Brain microvascular endothelial cell (primary cell): ENCODE results near the gene TBPL2.

Source experiments
- DNase-seq: peaks from one replicate; pipeline ENCODE4 v3.0.0-alpha.2; 2020
- H3K27ac ChIP-seq: fragments of 250-450 bp; sonication (Bioruptor Pico); 2 replicates; pipeline ENCODE4 v1.5.1; 2020; ENCODE audit warnings: mild to moderate bottlenecking, moderate library complexity
- H3K27me3 ChIP-seq: fragments of 250-450 bp; sonication (Bioruptor Pico); replicated peaks from 2 replicates; pipeline ENCODE4 v1.5.1; 2020; ENCODE audit warnings: mild to moderate bottlenecking
- H3K36me3 ChIP-seq: fragments of 250-450 bp; sonication (Bioruptor Pico); replicated peaks from 2 replicates; pipeline ENCODE4 v1.5.1; 2020; ENCODE audit warnings: mild to moderate bottlenecking
- H3K4me3 ChIP-seq: 2 replicates; pipeline ENCODE4 v1.5.1; 2011; ENCODE audit warnings: low read depth, mild to moderate bottlenecking, control low read depth, low read length, moderate library complexity
- CTCF ChIP-seq: IDR thresholded peaks from 2 replicates; pipeline ENCODE4 v1.5.1; 2011; ENCODE audit warnings: low read depth, mild to moderate bottlenecking, moderate library complexity, low read length, control low read depth, inconsistent platforms; ENCODE audit errors: missing control alignments
- in situ Hi-C: cut with HindIII; loops from 2 replicates; pipeline ENCODE4 v1.10.0; 2017; ENCODE audit warnings: low sequenced_read_pairs, low pct_ligation_motif_present

Gene TBPL2

DNA sequence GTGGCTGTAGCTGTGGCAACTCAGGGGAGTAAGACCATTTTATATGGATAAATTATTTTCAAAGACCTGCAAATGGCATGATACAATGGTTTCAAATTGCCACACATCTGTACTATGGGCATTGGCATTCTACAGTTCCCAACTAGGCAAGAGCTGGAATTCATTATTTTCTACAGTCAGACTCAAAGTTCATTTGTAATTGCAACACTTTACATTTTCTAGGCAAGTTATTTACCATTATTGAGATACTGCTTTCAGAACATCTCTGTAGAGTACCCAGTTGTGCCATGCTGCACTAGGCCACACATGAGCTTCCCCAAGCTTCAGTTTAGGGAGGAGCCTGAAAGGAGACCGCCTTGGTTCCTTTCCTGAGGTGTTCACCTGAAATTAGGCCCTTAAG lies 20.8 kb downstream of the TBPL2 start:
- H3K27ac ChIP-seq, result no peak overlapping the region
- no peak for TF ChIP-seq CTCF
- H3K36me3 ChIP-seq, result no peaks in the 10 kb centered on the region
- no peak overlapping the region for H3K4me3 ChIP-seq
- in situ Hi-C loops, result no loop called here
- no peaks in the 10 kb centered on the region for H3K27me3 ChIP-seq
- no peak for DNase-seq

GRCh38 chr14:55418411-55418810 lies 22.0 kb downstream of the TBPL2 start:
- Histone ChIP-seq H3K4me3 (no peak overlapping the region), H3K36me3 (no peaks in the 10 kb centered on the region), H3K27ac (no peak overlapping the region), H3K27me3 (no peaks in the 10 kb centered on the region)
- TF ChIP-seq CTCF, result no peak
- in situ Hi-C loops, result no loop called here
- no peak for DNase-seq

DNA sequence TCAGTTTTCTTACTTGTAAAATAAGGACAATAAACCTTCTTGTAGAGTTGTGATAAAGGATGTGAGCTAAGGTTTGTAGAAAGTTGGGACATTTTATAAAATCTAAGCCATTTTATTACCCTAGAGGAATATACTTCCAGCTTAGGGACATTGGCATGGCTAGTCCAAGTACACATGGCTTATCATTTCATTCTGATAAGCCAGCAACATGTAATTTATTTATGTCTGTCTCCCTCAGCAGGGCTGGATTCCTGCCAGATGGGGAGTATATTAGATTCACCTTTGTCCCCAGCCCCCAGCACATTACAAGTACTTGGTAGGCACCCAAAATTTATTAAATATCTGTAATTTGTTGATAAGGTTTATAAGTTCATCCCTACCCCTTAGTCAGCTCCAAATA lies 22.5 kb downstream of the TBPL2 start:
- TF ChIP-seq CTCF, result no peak
- in situ Hi-C loops, result no loop called here
- DNase-seq, result no peak
- no peaks in the 10 kb centered on the region for H3K36me3 ChIP-seq
- no peaks in the 10 kb centered on the region for H3K27me3 ChIP-seq
- H3K27ac ChIP-seq, result no peak overlapping the region
- no peak overlapping the region for H3K4me3 ChIP-seq

GRCh38 chr14:55416866-55417265 lies 23.6 kb downstream of the TBPL2 start:
- peak; percentile 69 for TF ChIP-seq CTCF
- in situ Hi-C loops, result no loop called here
- Histone ChIP-seq H3K36me3 (no peaks in the 10 kb centered on the region), H3K4me3 (no peak overlapping the region), H3K27ac (no peak overlapping the region), H3K27me3 (no peaks in the 10 kb centered on the region)
- DNase-seq, result no peak

GRCh38 chr14:55414551-55414950 lies 25.9 kb downstream of the TBPL2 start:
- in situ Hi-C loops, result no loop called here
- no peaks in the 10 kb centered on the region for H3K36me3 ChIP-seq
- H3K27me3 ChIP-seq, result no peaks in the 10 kb centered on the region
- TF ChIP-seq CTCF, result no peak
- DNase-seq, result no peak
- no peak overlapping the region for H3K27ac ChIP-seq
- H3K4me3 ChIP-seq, result no peak overlapping the region

- H3K36me3 ChIP-seq, result no peaks in the 10 kb centered on the region
- no peak for TF ChIP-seq CTCF
- DNase-seq, result no peak
- H3K27ac ChIP-seq, result no peak overlapping the region
- in situ Hi-C loops, result no loop called here
- no peak overlapping the region for H3K4me3 ChIP-seq
- H3K27me3 ChIP-seq, result no peaks in the 10 kb centered on the region
These were observed 27.7 kb downstream of the TBPL2 start for GRCh38 chr14:55412676-55413075.
